Right lung (tissue), 5 donors: ENCODE results near the gene LRRC23. TPM values are rescaled to one million over a fixed set of nuclear protein-coding genes. Genes with fewer than 3 reads are reported as not detected.
A peak's percentile ranks its signal among the peaks of the same experiment; 100 is the strongest.

Experiments used
- DNase-seq, 2 donors: peaks; one replicate each; pipeline ENCODE4 v3.0.0-alpha.2; 2013
- polyA plus RNA-seq, 5 donors: library from polyadenylated mRNA; unstranded; fragments of 120-200 nt; gene quantifications; one replicate each; pipeline versions ENCODE4 v1.2.1 to v1.2.3, GENCODE V29; 2013; ENCODE audit warnings: inconsistent platforms in 1 of 5, low replicate concordance in 1 of 5; ENCODE audit not compliant: insufficient read length in 5 of 5, insufficient read depth in 1 of 5

The LRRC23 gene
- polyA plus RNA-seq, 5 donors = 14.1 to 34.8 (median 26.6) TPM

DNA sequence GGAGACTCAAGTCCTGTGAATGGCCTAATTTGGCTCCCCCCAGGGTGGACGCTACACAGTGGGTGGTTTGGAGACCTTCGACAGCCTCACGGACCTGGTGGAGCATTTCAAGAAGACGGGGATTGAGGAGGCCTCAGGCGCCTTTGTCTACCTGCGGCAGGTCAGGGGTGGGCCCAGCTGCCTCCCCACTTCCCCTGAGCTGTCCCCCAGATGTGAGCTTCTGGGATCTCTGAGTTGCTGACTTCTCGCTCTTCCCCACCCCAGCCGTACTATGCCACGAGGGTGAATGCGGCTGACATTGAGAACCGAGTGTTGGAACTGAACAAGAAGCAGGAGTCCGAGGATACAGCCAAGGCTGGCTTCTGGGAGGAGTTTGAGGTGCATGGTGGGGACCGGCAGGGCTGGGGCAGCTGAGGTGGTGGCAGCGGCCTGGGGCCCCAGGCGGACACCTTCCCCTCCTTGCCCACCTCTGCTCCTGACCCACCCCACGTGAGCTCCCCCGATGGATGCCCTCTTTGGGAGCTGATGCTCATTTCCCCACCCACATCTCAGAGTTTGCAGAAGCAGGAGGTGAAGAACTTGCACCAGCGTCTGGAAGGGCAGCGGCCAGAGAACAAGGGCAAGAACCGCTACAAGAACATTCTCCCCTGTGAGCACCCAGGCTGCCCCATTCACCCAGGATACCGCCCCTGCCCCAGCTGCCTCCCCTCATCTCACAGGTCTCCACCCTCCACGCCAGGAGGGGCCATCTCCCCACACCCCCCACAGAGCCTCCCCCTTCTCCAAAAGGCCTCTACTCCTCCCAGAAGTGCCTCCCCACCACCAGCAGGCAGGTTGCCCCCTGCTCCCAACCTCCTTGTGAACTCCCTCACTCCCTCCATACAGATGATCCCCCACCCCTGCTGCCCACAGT, 50.7 kb downstream of the LRRC23 start:
- no peak for DNase-seq

DNA sequence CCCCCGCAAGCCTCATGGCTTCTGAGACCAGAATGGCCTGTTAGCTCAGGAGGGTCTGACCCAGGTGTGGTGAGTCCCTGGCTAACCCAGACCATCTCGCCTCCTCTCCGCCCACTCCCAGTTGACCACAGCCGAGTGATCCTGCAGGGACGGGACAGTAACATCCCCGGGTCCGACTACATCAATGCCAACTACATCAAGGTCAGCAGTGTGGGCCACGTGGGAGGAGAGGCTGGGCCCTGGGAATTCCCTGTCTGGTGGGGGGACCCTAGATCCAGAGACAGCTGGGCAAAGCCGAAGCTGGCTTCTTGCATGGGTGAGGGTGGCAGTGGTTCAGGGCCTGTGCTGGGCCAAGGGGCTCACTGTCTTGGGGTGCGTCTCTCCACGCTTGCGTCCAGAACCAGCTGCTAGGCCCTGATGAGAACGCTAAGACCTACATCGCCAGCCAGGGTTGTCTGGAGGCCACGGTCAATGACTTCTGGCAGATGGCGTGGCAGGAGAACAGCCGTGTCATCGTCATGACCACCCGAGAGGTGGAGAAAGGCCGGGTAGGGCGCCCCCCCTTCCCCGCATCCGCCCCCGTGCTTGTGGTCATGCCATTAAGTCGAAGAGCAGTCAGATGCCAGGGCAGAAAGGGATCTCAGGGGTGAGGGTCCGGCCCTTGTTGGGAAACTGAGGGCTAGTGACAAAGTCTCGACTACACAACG, 51.6 kb downstream of the LRRC23 start:
- no peak for DNase-seq

DNA sequence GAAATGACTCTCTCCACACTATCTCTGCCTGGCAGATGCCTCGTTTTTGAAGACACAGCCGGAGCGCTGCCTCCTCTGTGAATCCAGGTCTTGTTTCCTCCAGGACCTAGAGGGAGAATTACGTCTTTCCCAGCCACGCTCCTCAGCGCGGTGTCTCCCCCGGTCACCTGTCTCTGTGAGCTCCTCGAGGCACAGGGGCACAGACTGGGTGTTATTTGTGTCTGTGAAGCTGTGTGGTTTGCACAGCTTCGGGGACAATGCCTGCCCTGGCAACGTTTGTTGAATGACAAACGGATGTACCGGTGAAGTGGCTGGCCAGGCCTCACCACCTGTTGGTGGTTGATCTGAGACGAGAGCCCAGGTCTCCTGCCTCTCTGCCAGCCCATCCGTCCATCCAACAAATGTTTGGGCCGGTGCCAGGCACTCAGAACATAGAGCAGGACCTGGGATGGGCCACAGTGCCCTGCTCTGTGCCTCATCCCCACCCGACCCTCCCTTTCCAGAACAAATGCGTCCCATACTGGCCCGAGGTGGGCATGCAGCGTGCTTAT, 52.6 kb downstream of the LRRC23 start:
- no peak for DNase-seq

DNA sequence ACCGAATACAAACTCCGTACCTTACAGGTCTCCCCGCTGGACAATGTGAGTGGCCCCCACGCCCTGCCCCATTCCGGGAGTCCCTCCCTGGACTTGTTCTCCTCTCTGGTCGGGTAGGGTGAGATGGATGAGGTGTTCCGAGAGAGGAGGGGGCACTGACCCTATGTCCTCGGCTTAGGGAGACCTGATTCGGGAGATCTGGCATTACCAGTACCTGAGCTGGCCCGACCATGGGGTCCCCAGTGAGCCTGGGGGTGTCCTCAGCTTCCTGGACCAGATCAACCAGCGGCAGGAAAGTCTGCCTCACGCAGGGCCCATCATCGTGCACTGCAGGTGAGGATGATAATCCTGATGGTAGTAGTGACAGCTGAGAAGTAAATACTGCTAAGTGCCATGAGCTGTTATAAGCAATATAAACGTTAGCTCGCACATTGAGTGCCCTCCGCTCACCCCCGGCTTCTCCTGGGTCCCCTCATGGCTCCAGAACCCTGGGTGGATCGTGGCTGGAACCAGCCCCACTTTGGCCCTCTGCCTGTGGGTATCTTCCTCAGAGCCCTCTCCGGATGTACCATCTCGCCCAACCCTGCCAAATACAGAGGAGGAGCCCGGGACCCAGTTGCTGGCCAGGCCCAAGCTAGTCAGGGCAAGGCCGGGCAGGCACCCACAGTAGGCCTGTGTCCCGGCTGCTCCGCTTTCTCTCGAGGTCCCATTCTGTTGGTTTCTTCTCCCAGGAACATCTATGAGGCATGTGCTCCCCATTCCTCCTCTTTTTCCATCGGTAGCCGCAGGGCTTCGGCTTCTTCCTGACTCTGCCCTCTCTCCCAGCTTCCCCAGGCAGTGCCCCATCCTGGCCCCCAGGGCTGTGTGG, 53.4 kb downstream of the LRRC23 start:
- no peak for DNase-seq

DNA sequence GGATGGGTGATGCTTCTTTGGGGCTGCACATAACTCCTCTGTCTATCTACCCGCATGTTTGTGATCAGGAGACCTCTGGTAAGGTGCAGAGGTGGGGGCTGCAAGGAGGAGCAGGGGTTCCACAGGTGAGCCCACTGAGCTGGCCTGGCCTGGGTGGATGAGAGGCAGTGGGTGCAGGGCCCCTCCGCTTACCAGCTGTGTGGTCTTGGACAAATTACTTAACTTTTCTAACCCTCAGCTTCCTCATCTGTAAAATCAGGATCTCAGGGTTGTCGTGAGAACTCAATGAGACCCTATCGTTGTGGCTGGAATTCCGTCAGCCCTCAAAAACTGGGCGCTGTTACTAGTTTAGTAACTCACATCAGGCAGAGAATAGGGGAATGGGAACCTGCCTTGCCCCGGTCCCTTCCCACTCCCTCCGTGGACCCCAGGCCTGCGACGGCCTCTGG, 54.0 kb downstream of the LRRC23 start:
- DNase-seq = no peak

DNA sequence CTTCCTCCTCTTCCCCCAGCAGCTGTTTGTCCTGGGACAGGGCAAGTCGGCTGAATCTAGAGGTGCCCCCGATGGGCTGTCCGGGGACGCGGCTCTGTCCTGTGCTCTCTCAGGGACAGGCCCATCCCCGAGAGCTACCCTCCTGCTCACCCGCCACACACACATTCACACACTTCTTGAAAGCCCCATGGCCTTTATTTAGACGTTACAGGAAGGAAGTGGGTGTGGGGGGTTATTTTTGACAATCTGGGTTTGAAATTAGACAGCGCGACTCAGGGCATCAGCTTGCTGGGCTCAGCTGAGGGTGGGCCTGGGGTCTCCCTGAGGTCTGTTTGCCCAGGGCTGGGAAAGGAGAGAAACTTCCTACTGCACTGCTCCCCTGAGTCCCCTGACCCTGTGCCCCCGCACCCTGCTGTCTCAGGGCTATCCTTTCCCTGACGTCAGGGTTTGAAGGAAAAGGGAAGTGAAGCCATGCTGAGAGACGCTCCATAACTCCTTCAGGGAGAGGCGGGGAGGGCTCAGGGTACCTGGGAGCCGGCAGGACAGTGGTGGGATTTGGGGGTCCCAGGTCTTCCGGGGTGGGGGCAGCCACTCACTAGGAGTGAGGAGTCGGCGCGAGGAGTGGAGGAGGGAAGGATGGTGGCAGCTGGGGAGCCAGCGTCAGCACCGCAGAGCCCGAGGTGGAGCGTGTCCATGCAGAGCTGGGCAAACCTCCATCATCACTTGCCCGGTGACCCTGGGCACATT, 54.6 kb downstream of the LRRC23 start:
- no peak for DNase-seq

- no peak for DNase-seq
Observed at GRCh38 chr12:6959805-6960592, 55.4 kb downstream of the LRRC23 start.

DNA sequence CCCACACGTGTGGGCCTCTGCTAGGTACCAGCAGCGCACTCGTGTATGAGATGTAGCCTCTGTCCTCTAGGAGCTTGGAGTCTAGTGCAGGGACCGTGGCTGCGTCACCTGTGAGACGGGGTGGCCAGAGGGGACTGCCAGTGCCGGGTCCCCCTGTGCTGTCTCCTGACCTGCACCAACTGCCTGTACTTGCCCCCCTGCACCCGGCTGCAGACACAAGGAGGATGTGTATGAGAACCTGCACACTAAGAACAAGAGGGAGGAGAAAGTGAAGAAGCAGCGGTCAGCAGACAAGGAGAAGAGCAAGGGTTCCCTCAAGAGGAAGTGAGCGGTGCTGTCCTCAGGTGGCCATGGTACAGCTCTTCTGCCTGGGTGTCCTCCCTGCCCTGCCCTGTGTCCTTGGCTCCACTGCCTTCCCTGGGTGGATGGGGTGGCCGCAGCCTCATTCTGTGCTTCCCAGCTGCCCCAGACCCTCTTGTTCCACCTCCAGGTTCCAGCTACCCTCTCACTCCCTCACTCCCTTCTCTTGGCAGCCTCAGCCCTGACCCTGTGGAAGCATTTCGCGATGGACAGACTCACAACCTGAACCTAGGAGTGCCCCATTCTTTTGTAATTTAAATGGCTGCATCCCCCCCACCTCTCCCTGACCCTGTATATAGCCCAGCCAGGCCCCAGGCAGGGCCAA, 56.1 kb downstream of the LRRC23 start:
- DNase-seq = no peak

DNA sequence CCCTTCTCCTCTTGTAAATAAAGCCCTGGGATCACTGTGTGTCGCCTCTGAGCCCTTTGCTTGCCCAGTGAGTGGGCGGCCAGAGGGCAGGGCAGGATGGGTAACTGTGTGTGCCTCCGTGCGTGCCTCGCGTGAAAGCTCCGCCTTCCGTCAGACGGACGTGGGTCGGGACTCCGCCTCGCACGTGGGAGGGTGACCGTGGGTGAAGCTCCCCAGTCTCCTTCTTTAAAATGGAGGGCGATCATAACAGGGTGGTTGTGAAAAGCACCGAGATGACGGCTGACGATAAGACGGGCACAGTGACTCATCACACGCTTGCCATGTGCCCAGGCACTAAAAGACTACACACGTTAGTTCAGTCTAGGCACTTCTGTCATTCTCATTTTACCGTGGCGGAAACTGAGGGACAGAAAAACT, 56.7 kb downstream of the LRRC23 start:
- no peak for DNase-seq

DNA sequence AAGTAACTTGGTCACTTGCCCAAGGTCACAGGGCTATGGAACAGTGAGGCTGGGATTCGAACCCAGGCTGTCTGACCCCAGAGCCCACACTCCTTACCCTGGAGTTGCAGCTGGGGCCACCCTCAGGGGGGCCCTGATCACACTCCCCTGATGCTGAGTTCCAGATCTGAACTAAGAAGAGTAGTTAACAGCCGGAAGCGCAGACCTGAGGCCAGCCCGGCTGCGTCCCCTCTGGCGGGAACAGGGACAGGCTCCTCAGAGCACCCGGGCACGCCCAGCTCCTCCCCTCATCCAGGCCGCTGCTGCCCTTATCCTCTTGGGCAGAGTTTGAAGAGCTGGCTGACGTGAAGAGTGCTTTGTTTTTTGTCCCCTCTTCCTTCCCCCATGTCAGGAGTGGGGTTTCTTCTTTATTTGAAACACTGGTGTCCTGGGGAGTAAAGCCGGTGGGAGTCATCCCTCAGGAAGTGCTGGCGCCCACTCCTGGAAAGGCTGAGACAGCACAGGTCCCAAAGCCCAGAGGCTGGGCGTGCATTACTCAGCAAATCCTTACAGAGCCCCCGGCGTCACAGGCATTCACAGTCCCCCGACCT, 57.2 kb downstream of the LRRC23 start:
- DNase-seq = no peak

DNA sequence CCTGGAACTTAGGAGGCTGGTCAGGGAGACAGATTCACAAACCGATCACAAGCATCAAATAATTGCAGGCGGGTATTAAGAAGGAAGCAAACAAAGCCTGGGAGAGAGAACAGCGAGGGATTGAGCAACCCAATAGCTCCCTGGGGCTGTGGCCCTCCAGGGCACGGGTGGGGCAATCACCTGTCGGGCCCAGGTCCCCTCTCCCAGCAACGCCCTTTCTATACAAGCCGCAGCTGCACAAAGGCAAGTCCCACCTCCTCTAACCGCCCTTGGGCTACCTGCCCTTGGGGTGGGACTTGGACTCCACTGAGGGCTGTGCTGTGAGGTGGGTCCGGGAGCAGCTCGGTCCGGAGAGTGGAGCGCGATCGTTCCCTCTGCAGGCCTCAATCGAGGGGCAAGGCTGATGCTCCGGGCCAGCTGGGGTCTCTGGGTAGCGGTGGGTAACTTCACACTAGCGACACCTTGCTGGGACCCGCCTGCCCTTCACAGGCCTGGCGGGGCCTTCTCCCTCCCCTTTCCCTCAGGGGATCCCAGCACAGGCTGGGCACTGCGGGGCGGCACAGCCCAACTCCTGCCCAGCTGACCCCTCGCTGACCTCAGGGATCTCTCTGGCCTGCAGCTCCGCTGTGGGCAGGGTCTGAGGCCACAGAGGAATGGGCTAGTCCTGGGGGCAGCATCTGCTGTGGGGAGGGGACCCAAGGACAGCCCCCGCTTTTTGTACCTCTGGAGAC, 57.8 kb downstream of the LRRC23 start:
- no peak for DNase-seq

DNA sequence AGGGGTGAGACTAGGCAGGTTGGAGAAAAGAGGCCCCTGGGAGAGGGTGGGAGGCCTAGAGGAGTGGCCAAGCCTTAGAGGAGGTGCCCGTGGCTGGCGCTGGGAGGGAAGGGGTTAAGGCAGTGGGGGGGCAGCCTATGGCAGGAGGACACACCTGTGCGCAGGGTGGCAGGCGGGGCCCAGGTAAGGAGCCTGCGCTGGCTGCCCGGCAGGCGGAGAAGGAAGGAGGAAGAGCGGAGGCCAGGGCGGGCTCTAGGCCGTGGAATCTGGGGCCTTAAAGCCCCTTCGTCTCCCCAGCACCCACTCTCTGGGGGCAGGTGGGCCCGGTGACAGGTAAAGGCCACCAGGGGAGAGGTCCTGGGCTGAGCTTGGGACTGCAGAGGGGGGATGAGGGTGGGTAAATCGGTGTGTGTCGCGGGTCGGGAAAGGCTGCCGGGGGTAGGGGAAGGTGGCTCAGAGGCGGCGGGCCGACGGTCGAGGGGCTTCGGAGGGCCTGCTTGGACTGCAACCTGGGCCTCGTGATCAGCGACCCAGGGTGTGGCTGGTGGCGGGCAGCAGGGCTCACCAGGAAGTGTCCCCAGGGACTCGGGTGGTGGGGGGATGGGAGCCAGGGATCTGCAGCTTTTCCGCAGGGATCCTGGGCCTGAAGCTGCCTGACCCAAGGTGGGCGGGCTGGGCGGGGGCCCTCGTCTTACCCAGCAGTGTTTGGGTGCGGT, 58.6 kb downstream of the LRRC23 start:
- peak; percentile 51 to 62 for DNase-seq

Other genes with a start within 250 kb of the LRRC23 start
- 100 to 1,000 TPM in 3 of 5 donors, 10 to 100 TPM in 2; 89.5 to 116 (median 109) TPM for gene ING4, start 241.7 kb upstream of the LRRC23 start, polyA plus RNA-seq
- gene ZNF384, start 215.4 kb upstream of the LRRC23 start, polyA plus RNA-seq = 10 to 100 TPM; 79.4 to 98.5 (median 86.1) TPM
- 10 to 100 TPM in 1 of 5 donors, 1 to 10 TPM in 4; 5.2 to 10.4 (median 6.7) TPM for gene PIANP, start 204.0 kb upstream of the LRRC23 start, polyA plus RNA-seq
- 10 to 100 TPM; 48.4 to 59.1 (median 56.3) TPM for gene COPS7A, start 180.8 kb upstream of the LRRC23 start, polyA plus RNA-seq
- gene MLF2, start 151.7 kb upstream of the LRRC23 start, polyA plus RNA-seq = 100 to 1,000 TPM; 147 to 203 (median 179) TPM
- 1,000 to 10,000 TPM in 1 of 5 donors, 100 to 1,000 TPM in 4; 621 to 1,050 (median 719) TPM for gene PTMS, start 138.5 kb upstream of the LRRC23 start, polyA plus RNA-seq
- 1 to 10 TPM; 1.3 to 2.9 (median 1.7) TPM for gene LAG3, start 132.3 kb upstream of the LRRC23 start, polyA plus RNA-seq
- gene CD4, start 115.3 kb upstream of the LRRC23 start, polyA plus RNA-seq = 100 to 1,000 TPM in 1 of 5 donors, 10 to 100 TPM in 4; 73.5 to 108 (median 89.3) TPM
- gene GPR162, start 83.0 kb upstream of the LRRC23 start, polyA plus RNA-seq = 10 to 100 TPM in 4 of 5 donors, 1 to 10 TPM in 1; 7.1 to 17.0 (median 12.1) TPM
- 10 to 100 TPM; 14.5 to 40.9 (median 21.7) TPM for gene P3H3, start 76.4 kb upstream of the LRRC23 start, polyA plus RNA-seq
- 1 to 10 TPM; 3.5 to 8.4 (median 6.0) TPM for gene GNB3, start 63.9 kb upstream of the LRRC23 start, polyA plus RNA-seq
- 10 to 100 TPM; 23.4 to 69.1 (median 38.0) TPM for gene CDCA3, start 53.5 kb upstream of the LRRC23 start, polyA plus RNA-seq
- gene USP5, start 52.7 kb upstream of the LRRC23 start, polyA plus RNA-seq = 10 to 100 TPM; 46.9 to 65.2 (median 53.2) TPM
- gene TPI1, start 37.3 kb upstream of the LRRC23 start, polyA plus RNA-seq = 100 to 1,000 TPM; 420 to 565 (median 460) TPM
- 10 to 100 TPM in 1 of 5 donors, 1 to 10 TPM in 4; 4.1 to 17.1 (median 5.6) TPM for gene SPSB2, start 31.5 kb upstream of the LRRC23 start, polyA plus RNA-seq
- 10 to 100 TPM in 4 of 5 donors, 1 to 10 TPM in 1; 9.0 to 17.8 (median 14.9) TPM for gene ENO2, start 9.8 kb downstream of the LRRC23 start, polyA plus RNA-seq
- gene ATN1, start 23.1 kb downstream of the LRRC23 start, polyA plus RNA-seq = 100 to 1,000 TPM in 3 of 5 donors, 10 to 100 TPM in 2; 80.2 to 135 (median 118) TPM
- gene RNU7-1, start 39.0 kb downstream of the LRRC23 start, polyA plus RNA-seq = 10 to 100 TPM in 1 of 5 donors, 1 to 10 TPM in 2, not detected in 2; 5.9 to 20.2 (median 7.9) TPM
- 100 to 1,000 TPM; 179 to 281 (median 188) TPM for gene C12orf57, start 39.2 kb downstream of the LRRC23 start, polyA plus RNA-seq
- 10 to 100 TPM; 15.1 to 21.8 (median 19.0) TPM for gene PTPN6, start 46.5 kb downstream of the LRRC23 start, polyA plus RNA-seq
- 100 to 1,000 TPM; 274 to 333 (median 302) TPM for gene PHB2, start 65.8 kb downstream of the LRRC23 start, polyA plus RNA-seq
- gene EMG1, start 66.1 kb downstream of the LRRC23 start, polyA plus RNA-seq = 10 to 100 TPM; 43.5 to 52.7 (median 50.2) TPM
- 10 to 100 TPM; 56.7 to 67.9 (median 60.4) TPM for gene LPCAT3, start 113.7 kb downstream of the LRRC23 start, polyA plus RNA-seq
- 100 to 1,000 TPM in 4 of 5 donors, 10 to 100 TPM in 1; 97.0 to 139 (median 120) TPM for gene C1S, start 155.9 kb downstream of the LRRC23 start, polyA plus RNA-seq
- 10 to 100 TPM; 78.8 to 96.0 (median 90.9) TPM for gene C1R, start 187.6 kb downstream of the LRRC23 start, polyA plus RNA-seq
- 10 to 100 TPM; 46.5 to 66.7 (median 59.0) TPM for gene C1RL, start 204.4 kb downstream of the LRRC23 start, polyA plus RNA-seq
- gene RBP5, start 224.1 kb downstream of the LRRC23 start, polyA plus RNA-seq = 10 to 100 TPM; 11.8 to 25.2 (median 20.1) TPM
- 10 to 100 TPM; 46.7 to 68.1 (median 63.9) TPM for gene CLSTN3, start 225.5 kb downstream of the LRRC23 start, polyA plus RNA-seq